ENCODE data around the gene DNAAF8. TPM values are rescaled to one million over a fixed set of nuclear protein-coding genes. Genes with fewer than 3 reads are reported as not detected.

DNAAF8 gene
- total and polyA plus RNA-seq, 7 donors: 0.42 to 2.1 (median 1.2) TPM; not detected in 1

GRCh38 chr16:4763791-4764190, 29.5 kb downstream of the DNAAF8 start:
- no peak overlapping the region for H3K4me3 ChIP-seq
- H3K27me3 ChIP-seq (ENCODE audit: insufficient read depth in 3 of 3, low read length in 2 of 3): no peaks in the 10 kb centered on the region
- intact Hi-C loops (cut with DNase I): loop anchor here (10.0 kb wide), 3 partner anchors 81 to 261 kb away; partner anchors contain the start of genes GLYR1 (in 1 of the 2), SEC14L5 (in 1 of the 2) and UBN1 (in 1 of the 2)
- TF ChIP-seq CTCF (IDR thresholded peaks at IDR 0.05): no peak
- H3K36me3 ChIP-seq (ENCODE audit: insufficient read depth in 1 of 2, low read depth in 1 of 2): peaks cover 0 to 65% of the 10 kb centered on the region in 2 donors
- H3K27ac ChIP-seq: no peak overlapping the region
- H3K9me3 ChIP-seq: no peaks in the 10 kb centered on the region
- H3K4me1 ChIP-seq: peaks cover 14% of the 10 kb centered on the region
- 80 to 94% (median 84%) methylated on average over 7 of the region's 7 CpGs for WGBS, 3 donors
- no peak for DNase-seq
- no peak for ATAC-seq

- TF ChIP-seq CTCF (IDR thresholded peaks at IDR 0.05): no peak
- whole genome bisulfite sequencing, 3 donors: 66 to 75% (median 70%) methylated on average over 26 of the region's 26 CpGs
- Histone ChIP-seq H3K27me3 (ENCODE audit: insufficient read depth in 3 of 3, low read length in 2 of 3) (no peaks in the 10 kb centered on the region), H3K4me1 (peaks cover 19% of the 10 kb centered on the region), H3K4me3 (peak overlapping the region; percentile 77), H3K36me3 (ENCODE audit: insufficient read depth in 1 of 2, low read depth in 1 of 2) (peaks cover 0 to 45% of the 10 kb centered on the region in 2 donors), H3K9me3 (no peaks in the 10 kb centered on the region), H3K27ac (peak overlapping the region; percentile 78)
- intact Hi-C loops (cut with DNase I): loop anchor here (5.0 to 10.0 kb wide), 4 partner anchors 37 to 259 kb away; partner anchors contain the start of genes GLYR1 (in 1 of the 2), ROGDI (in 1 of the 2), SEC14L5 (in 1 of the 2) and UBN1 (in 1 of the 2)
- ATAC-seq (no peak), DNase-seq (no peak)
Measured at GRCh38 chr16:4765511-4766474, 31.5 kb downstream of the DNAAF8 start.

- peak; percentile 99 for DNase-seq
- no peaks in the 10 kb centered on the region for H3K27me3 ChIP-seq (ENCODE audit: insufficient read depth in 3 of 3, low read length in 2 of 3)
- ATAC-seq: peak; percentile 92 to 97 (median 94)
- peaks cover 0 to 35% of the 10 kb centered on the region in 2 donors for H3K36me3 ChIP-seq (ENCODE audit: insufficient read depth in 1 of 2, low read depth in 1 of 2)
- intact Hi-C loops (cut with DNase I): loop anchor here (5.0 to 10.0 kb wide), 4 partner anchors 35 to 258 kb away; partner anchors contain the start of genes GLYR1 (in 1 of the 2), ROGDI (in 1 of the 2), SEC14L5 (in 1 of the 2) and UBN1 (in 1 of the 2)
- WGBS, 3 donors: 2 to 3% (median 2%) methylated on average over 59 to 72 of the region's 72 CpGs
- peaks cover 19% of the 10 kb centered on the region for H3K4me1 ChIP-seq
- H3K4me3 ChIP-seq: peak within 1 kb of the TSS; percentile 77
- H3K27ac ChIP-seq: peak within 1 kb of the TSS; percentile 78
- TF ChIP-seq CTCF (IDR thresholded peaks at IDR 0.05): no peak
- H3K9me3 ChIP-seq: no peaks in the 10 kb centered on the region
Measured at GRCh38 chr16:4766875-4767628, 32.7 kb downstream of the DNAAF8 start, which contains the start of gene ZNF500. Gene ZNF500, minus strand, starts transcription at chr16:4767162. Its CDS starts 1,184 bp downstream, at chr16:4765978.

- no peak for TF ChIP-seq CTCF (IDR thresholded peaks at IDR 0.05)
- WGBS, 3 donors: 43 to 57% (median 56%) methylated on average over 17 of the region's 17 CpGs
- H3K36me3 ChIP-seq (ENCODE audit: insufficient read depth in 1 of 2, low read depth in 1 of 2): peaks cover 0 to 25% of the 10 kb centered on the region in 2 donors
- ATAC-seq (peak in 1 of 4 donors; percentile 8), DNase-seq (no peak)
- H3K4me3 ChIP-seq: peak overlapping the region; percentile 77
- no peaks in the 10 kb centered on the region for H3K9me3 ChIP-seq
- H3K4me1 ChIP-seq: peaks cover 19% of the 10 kb centered on the region
- intact Hi-C loops (cut with DNase I): loop anchor here (5.0 to 10.0 kb wide), 4 partner anchors 34 to 257 kb away; partner anchors contain the start of genes GLYR1 (in 1 of the 2), ROGDI (in 1 of the 2), SEC14L5 (in 1 of the 2) and UBN1 (in 1 of the 2)
- H3K27ac ChIP-seq: peak overlapping the region; percentile 78
- H3K27me3 ChIP-seq (ENCODE audit: insufficient read depth in 3 of 3, low read length in 2 of 3): no peaks in the 10 kb centered on the region
Measured at GRCh38 chr16:4767872-4768548, 33.7 kb downstream of the DNAAF8 start.

Data from psoas muscle (tissue), 8 donors.